ENCODE measurements around the gene ELP4. TPM values are rescaled to one million over a fixed set of nuclear protein-coding genes. Genes with fewer than 3 reads are reported as not detected.
"Not testable (repeated sequence)": the region's sequence is repeated elsewhere in the genome, so short reads cannot be mapped to it uniquely, and the experiment has no call there.

Gene ELP4
- total and polyA plus RNA-seq, 12 donors, result 9.8 to 19.5 (median 15.9) TPM

- peaks cover 0 to 14% (median 9%) of the 10 kb centered on the region in 9 donors for H3K4me1 ChIP-seq
- DNase-seq, result no peak
- intact Hi-C loops (cut with DNase I), result no loop called here
- H3K27ac ChIP-seq, result no peak overlapping the region
- no peak for TF ChIP-seq CTCF (IDR thresholded peaks at IDR 0.05)
- WGBS, 2 donors, result 96 to 98% methylated on average over 1 of the region's 1 CpG
- H3K4me3 ChIP-seq, result no peak overlapping the region
- H3K9me3 ChIP-seq, result peaks cover 0 to 9% (median 0%) of the 10 kb centered on the region in 11 donors
- H3K36me3 ChIP-seq, result no peaks in the 10 kb centered on the region
- no peaks in the 10 kb centered on the region for H3K27me3 ChIP-seq
- ATAC-seq, result no peak
Observed at GRCh38 chr11:31560842-31561476, 51.4 kb downstream of the ELP4 start.

GRCh38 chr11:31564517-31564916, 55.0 kb downstream of the ELP4 start:
- H3K4me1 ChIP-seq; intact Hi-C loops (cut with DNase I): not testable (repeated sequence)

GRCh38 chr11:31574133-31574532, 64.6 kb downstream of the ELP4 start:
- intact Hi-C loops (cut with DNase I); H3K36me3 ChIP-seq; H3K27ac ChIP-seq; DNase-seq; H3K27me3 ChIP-seq; H3K4me1 ChIP-seq; ATAC-seq; H3K4me3 ChIP-seq: not testable (repeated sequence)
- peaks cover 0 to 30% (median 0%) of the 10 kb centered on the region in 11 donors for H3K9me3 ChIP-seq
- 87 to 90% methylated on average over 4 of the region's 4 CpGs for WGBS, 2 donors

More at GRCh38 chr11:31564517-31564916, 55.0 kb downstream of the ELP4 start:
- not testable (repeated sequence) for H3K4me3 ChIP-seq, H3K27me3 ChIP-seq, H3K27ac ChIP-seq, H3K36me3 ChIP-seq, DNase-seq, ATAC-seq
- peaks cover 0 to 17% (median 0%) of the 10 kb centered on the region in 11 donors for H3K9me3 ChIP-seq
- WGBS, 2 donors, result 96 to 97% methylated on average over 4 of the region's 4 CpGs

- H3K4me1 ChIP-seq; H3K4me3 ChIP-seq; DNase-seq; ATAC-seq; H3K27ac ChIP-seq; H3K36me3 ChIP-seq; H3K27me3 ChIP-seq; intact Hi-C loops (cut with DNase I): not testable (repeated sequence)
- WGBS, 2 donors, result 95 to 99% methylated on average over 3 of the region's 3 CpGs
- peaks cover 0 to 44% (median 0%) of the 10 kb centered on the region in 11 donors for H3K9me3 ChIP-seq
Observed at GRCh38 chr11:31575764-31576163, 66.2 kb downstream of the ELP4 start.

GRCh38 chr11:31579412-31579811, 69.8 kb downstream of the ELP4 start:
- WGBS, 2 donors, result 97 to 99% methylated on average over 3 of the region's 3 CpGs
- H3K27me3 ChIP-seq; ATAC-seq; H3K4me1 ChIP-seq; H3K36me3 ChIP-seq; H3K27ac ChIP-seq; H3K4me3 ChIP-seq; intact Hi-C loops (cut with DNase I); DNase-seq: not testable (repeated sequence)
- H3K9me3 ChIP-seq, result peaks cover 0 to 44% (median 0%) of the 10 kb centered on the region in 11 donors

- no peak for DNase-seq
- Histone ChIP-seq H3K36me3 (no peaks in the 10 kb centered on the region), H3K4me1 (no peaks in the 10 kb centered on the region), H3K9me3 (peaks cover 0 to 31% (median 0%) of the 10 kb centered on the region in 11 donors), H3K27ac (no peak overlapping the region), H3K27me3 (no peaks in the 10 kb centered on the region), H3K4me3 (no peak overlapping the region)
- TF ChIP-seq CTCF (IDR thresholded peaks at IDR 0.05), result no peak
- WGBS, 2 donors, result 76 to 83% methylated on average over 1 of the region's 1 CpG
- no peak for ATAC-seq
- intact Hi-C loops (cut with DNase I), result no loop called here
Observed at GRCh38 chr11:31582697-31583096, 73.1 kb downstream of the ELP4 start.
